Erythroblast (primary cell): Measurements from ENCODE around the gene VSTM2B.

Experiments used
- GATA1 ChIP-seq: IDR thresholded peaks from 2 replicates; pipeline ENCODE4 v1.6.1; 2011; ENCODE audit warnings: low read depth, mild to moderate bottlenecking, control low read depth, low read length, moderate library complexity
- POLR2A ChIP-seq: IDR thresholded peaks from 2 replicates; pipeline ENCODE4 v1.6.1; 2011; ENCODE audit warnings: mild to moderate bottlenecking, low read length

GRCh38 chr19:29560313-29561075 lies 34.7 kb downstream of the VSTM2B start:
- no peak for TF ChIP-seq POLR2A
- TF ChIP-seq GATA1, result no peak
